OCI-LY1 (cell line): ENCODE measurements around the gene BTBD16.

Experiments
- H2AFZ ChIP-seq: fragments of 200-600 bp; sonication (generic), shearing (Covaris generic); 2 replicates; pipeline ENCODE4 v1.6.0; 2014; ENCODE audit warnings: antibody characterized with exemption, mild to moderate bottlenecking, low read length
- H3F3A ChIP-seq: fragments of 200-600 bp; sonication (generic), shearing (Covaris generic); 2 replicates; pipeline ENCODE4 v1.6.0; 2014; ENCODE audit warnings: mild to moderate bottlenecking, antibody characterized with exemption, low read length, moderate library complexity; ENCODE audit not compliant: insufficient read depth
- H3K27ac ChIP-seq: fragments of 200-600 bp; sonication (generic); 2 replicates; pipeline ENCODE4 v1.5.1; 2014; ENCODE audit warnings: low read length, mixed run types, mild to moderate bottlenecking, low read depth; ENCODE audit not compliant: poor library complexity, severe bottlenecking
- H3K27me3 ChIP-seq: fragments of 200-600 bp; sonication (generic); 2 replicates; pipeline ENCODE4 v1.6.0; 2014; ENCODE audit warnings: antibody characterized with exemption, mild to moderate bottlenecking, low read length, moderate library complexity; ENCODE audit not compliant: insufficient read depth
- H3K36me3 ChIP-seq: fragments of 200-600 bp; sonication (generic); 2 replicates; pipeline ENCODE4 v1.6.1; 2014; ENCODE audit warnings: mild to moderate bottlenecking, antibody characterized with exemption, low read length, moderate library complexity, mixed read lengths; ENCODE audit not compliant: insufficient read depth
- H3K4me1 ChIP-seq: fragments of 200-600 bp; sonication (generic); 2 replicates; pipeline ENCODE4 v1.5.1; 2014; ENCODE audit warnings: mild to moderate bottlenecking, low read length, moderate library complexity; ENCODE audit not compliant: insufficient read depth, severe bottlenecking
- H3K4me2 ChIP-seq: fragments of 200-600 bp; sonication (generic), shearing (Covaris generic); 2 replicates; pipeline ENCODE4 v1.6.1; 2014; ENCODE audit warnings: low read length
- H3K4me3 ChIP-seq: fragments of 200-600 bp; sonication (generic); 2 replicates; pipeline ENCODE4 v1.5.1; 2014; ENCODE audit warnings: low read length, low read depth, mild to moderate bottlenecking, mixed read lengths; ENCODE audit not compliant: poor library complexity, severe bottlenecking
- H3K79me2 ChIP-seq: fragments of 200-600 bp; shearing (Covaris generic); 2 replicates; pipeline ENCODE4 v1.6.1; 2016; ENCODE audit warnings: mixed run types, low read length, mixed read lengths; ENCODE audit not compliant: insufficient read depth
- H3K9ac ChIP-seq: fragments of 200-600 bp; sonication (generic), shearing (Covaris generic); 2 replicates; pipeline ENCODE4 v1.6.1; 2014; ENCODE audit warnings: mild to moderate bottlenecking, low read length, mixed read lengths
- H3K9me2 ChIP-seq: fragments of 200-600 bp; sonication (generic), shearing (Covaris generic); 2 replicates; pipeline ENCODE4 v1.6.1; 2014; ENCODE audit warnings: low read depth, mild to moderate bottlenecking, low read length, mixed read lengths
- H3K9me3 ChIP-seq: fragments of 200-600 bp; shearing (Covaris generic); 2 replicates; pipeline ENCODE4 v1.6.1; 2014; ENCODE audit warnings: low read length, mixed read lengths
- H4K20me1 ChIP-seq: fragments of 200-600 bp; sonication (generic), shearing (Covaris generic); 2 replicates; pipeline ENCODE4 v1.6.0; 2016; ENCODE audit warnings: mild to moderate bottlenecking, low read length; ENCODE audit not compliant: insufficient read depth
- EZH2 ChIP-seq: fragments of 200-600 bp; sonication (generic), shearing (Covaris generic); IDR thresholded peaks from 2 replicates; pipeline ENCODE4 v1.8.0; 2017; ENCODE audit warnings: borderline replicate concordance, mixed run types, mild to moderate bottlenecking, antibody characterized with exemption, low read length, moderate library complexity, mixed read lengths
- TF ChIP-seq, protein P1 (sequence below): fragments of 200-600 bp; sonication (generic), shearing (Covaris generic); IDR thresholded peaks from 2 replicates; pipeline ENCODE4 v1.5.1; 2017; ENCODE audit warnings: mild to moderate bottlenecking, antibody characterized with exemption, low read length, moderate library complexity, mixed read lengths

The BTBD16 gene

DNA sequence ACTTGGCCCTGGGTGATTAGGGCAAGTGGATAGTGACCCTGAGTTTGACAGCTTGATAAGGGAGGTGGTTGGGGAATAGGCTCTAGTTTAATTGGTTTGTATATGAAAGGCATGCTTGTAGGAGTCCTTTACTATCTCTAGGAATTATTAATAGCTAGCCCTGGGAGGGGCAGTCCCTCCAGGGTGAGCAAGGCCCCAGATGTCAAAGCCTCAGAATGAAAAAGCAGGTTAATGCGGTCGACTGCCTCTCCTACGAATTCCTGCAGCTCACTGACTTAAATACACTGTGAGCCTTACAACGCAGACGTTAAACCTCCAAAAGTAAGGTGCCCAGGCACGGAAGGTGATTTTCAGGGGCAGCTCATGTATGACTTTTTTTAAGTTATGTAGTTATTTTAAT is 5.2 kb upstream of the BTBD16 start:
- Histone ChIP-seq H3K4me3 (no peak overlapping the region), H3K27ac (no peak overlapping the region), H3K79me2 (no peaks in the 10 kb centered on the region), H3K27me3 (no peaks in the 10 kb centered on the region), H3K4me1 (no peaks in the 10 kb centered on the region), H3K9me3 (no peaks in the 10 kb centered on the region), H4K20me1 (no peaks in the 10 kb centered on the region), H3K9me2 (no peaks in the 10 kb centered on the region), H3K36me3 (no peaks in the 10 kb centered on the region; the same call in 1 of the 2 replicates), H3F3A (no peaks in the 10 kb centered on the region), H2AFZ (no peak overlapping the region), H3K4me2 (no peak overlapping the region), H3K9ac (no peak overlapping the region)
- TF ChIP-seq, protein P1, sequence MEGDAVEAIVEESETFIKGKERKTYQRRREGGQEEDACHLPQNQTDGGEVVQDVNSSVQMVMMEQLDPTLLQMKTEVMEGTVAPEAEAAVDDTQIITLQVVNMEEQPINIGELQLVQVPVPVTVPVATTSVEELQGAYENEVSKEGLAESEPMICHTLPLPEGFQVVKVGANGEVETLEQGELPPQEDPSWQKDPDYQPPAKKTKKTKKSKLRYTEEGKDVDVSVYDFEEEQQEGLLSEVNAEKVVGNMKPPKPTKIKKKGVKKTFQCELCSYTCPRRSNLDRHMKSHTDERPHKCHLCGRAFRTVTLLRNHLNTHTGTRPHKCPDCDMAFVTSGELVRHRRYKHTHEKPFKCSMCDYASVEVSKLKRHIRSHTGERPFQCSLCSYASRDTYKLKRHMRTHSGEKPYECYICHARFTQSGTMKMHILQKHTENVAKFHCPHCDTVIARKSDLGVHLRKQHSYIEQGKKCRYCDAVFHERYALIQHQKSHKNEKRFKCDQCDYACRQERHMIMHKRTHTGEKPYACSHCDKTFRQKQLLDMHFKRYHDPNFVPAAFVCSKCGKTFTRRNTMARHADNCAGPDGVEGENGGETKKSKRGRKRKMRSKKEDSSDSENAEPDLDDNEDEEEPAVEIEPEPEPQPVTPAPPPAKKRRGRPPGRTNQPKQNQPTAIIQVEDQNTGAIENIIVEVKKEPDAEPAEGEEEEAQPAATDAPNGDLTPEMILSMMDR: no peak
- TF ChIP-seq EZH2: no peak

DNA sequence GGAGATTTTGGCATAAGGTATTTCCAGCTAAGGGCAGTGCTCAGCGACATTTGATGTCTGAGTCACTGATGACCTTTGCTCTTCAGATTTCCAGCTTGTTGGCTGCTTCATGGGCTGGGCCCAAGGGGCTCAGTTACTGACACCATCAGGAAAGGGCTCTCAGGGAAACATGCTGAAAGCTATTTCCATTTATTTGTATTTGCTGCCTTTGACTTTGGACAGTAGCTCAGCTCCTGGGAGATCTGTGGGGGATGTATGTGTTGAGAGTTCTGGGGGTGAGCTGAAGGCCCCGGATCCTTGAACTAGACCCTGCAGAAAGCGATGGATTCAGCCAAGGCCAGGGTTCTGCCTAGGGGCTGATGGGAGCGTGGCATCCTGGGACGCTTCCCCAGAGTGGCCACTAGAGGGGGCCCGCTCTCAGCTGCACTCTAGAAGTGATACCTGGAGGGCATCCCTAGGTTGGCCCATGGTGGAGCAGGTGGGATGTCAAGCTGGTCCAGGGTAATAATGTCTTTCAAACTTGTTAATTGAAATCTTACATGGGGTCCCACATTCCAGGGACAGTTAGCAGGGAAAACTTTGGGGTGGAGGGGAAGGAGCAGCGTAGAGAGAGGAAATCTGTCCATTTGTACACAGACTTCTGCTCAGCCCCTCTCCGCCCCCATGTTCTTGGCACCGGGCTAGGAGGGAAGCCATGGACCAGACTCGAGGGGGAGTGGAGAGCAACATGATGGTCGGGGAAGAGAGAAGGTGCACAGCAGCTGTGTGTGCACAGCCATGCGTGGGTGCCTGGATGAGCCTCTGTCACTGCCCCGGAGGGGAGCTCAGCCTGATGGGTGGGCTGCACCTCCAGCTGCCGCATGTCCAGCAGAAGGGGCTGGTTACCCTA is 3.0 kb upstream of the BTBD16 start:
- Histone ChIP-seq H3K4me2 (no peak overlapping the region), H3F3A (no peaks in the 10 kb centered on the region), H3K27me3 (no peaks in the 10 kb centered on the region), H2AFZ (no peak overlapping the region), H3K79me2 (no peaks in the 10 kb centered on the region), H3K9ac (no peak overlapping the region), H4K20me1 (no peaks in the 10 kb centered on the region), H3K9me2 (no peaks in the 10 kb centered on the region), H3K4me1 (no peaks in the 10 kb centered on the region), H3K36me3 (no peaks in the 10 kb centered on the region), H3K4me3 (no peak overlapping the region), H3K9me3 (no peaks in the 10 kb centered on the region), H3K27ac (no peak overlapping the region)
- TF ChIP-seq EZH2: no peak
- TF ChIP-seq, protein P1: peak; percentile 89

DNA sequence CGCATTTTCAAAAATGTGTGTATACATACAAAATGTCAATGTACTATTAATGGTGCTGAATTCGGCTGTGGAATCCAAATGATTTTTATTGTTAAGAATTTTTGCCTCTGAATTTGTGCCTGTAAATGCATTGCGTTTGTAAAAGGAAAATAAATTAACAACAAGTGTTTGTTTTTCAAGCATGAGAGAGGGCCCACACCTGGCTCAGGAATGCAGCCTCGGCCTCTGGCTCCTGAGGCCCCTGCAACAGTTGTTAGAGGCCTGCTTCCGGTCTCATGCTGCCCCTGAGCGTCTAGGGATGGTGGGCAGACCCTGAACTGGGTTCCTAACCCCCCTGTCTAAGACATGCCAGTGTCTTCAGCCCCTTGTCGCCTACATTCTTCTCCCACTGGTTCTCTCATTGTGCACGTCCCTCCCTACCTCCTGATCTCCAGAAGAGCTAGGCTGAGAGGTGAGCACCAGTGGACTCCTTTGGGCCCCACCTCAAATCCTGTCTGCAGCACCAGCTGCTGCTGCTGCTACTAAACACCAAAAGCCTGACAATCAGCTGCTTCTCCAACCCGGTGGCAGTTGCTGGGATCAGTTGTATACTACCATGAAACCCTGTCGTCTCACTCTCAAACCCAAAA is 1.9 kb upstream of the BTBD16 start:
- Histone ChIP-seq H2AFZ (no peak overlapping the region), H3K9me2 (no peaks in the 10 kb centered on the region), H3F3A (no peaks in the 10 kb centered on the region), H3K36me3 (no peaks in the 10 kb centered on the region), H3K27ac (no peak overlapping the region), H3K79me2 (no peaks in the 10 kb centered on the region), H3K4me2 (no peak overlapping the region), H4K20me1 (no peaks in the 10 kb centered on the region), H3K4me1 (no peaks in the 10 kb centered on the region), H3K9me3 (no peaks in the 10 kb centered on the region), H3K4me3 (no peak overlapping the region), H3K27me3 (no peaks in the 10 kb centered on the region), H3K9ac (no peak overlapping the region)
- TF ChIP-seq EZH2: no peak
- TF ChIP-seq, protein P1: no peak
